ENCODE results near the gene BNC2.

The BNC2 gene

GRCh38 chr9:16616686-16617085 is 253.8 kb downstream of the BNC2 start:
- H3K27ac ChIP-seq (ENCODE audit: low read depth, low read length): no peak overlapping the region
- peaks cover 12% of the 10 kb centered on the region for H3K4me1 ChIP-seq (ENCODE audit: control insufficient read depth, insufficient read depth, low read length)
- no peaks in the 10 kb centered on the region for H3K36me3 ChIP-seq (ENCODE audit: control insufficient read depth, insufficient read depth, low read length)
- H3K4me3 ChIP-seq (ENCODE audit: low read depth, low read length): no peak overlapping the region
- no peaks in the 10 kb centered on the region for H3K9me3 ChIP-seq (ENCODE audit: control insufficient read depth, insufficient read depth, low read depth, low read length)
- no peaks in the 10 kb centered on the region for H3K27me3 ChIP-seq (ENCODE audit: control insufficient read depth, insufficient read depth, low read length)
- H3K9ac ChIP-seq (ENCODE audit: low read length): no peak overlapping the region

GRCh38 chr9:16615451-16615850 is 255.0 kb downstream of the BNC2 start:
- Histone ChIP-seq H3K27me3 (ENCODE audit: control insufficient read depth, insufficient read depth, low read length) (no peaks in the 10 kb centered on the region), H3K9ac (ENCODE audit: low read length) (no peak overlapping the region), H3K4me3 (ENCODE audit: low read depth, low read length) (no peak overlapping the region), H3K4me1 (ENCODE audit: control insufficient read depth, insufficient read depth, low read length) (peaks cover 12% of the 10 kb centered on the region), H3K9me3 (ENCODE audit: control insufficient read depth, insufficient read depth, low read depth, low read length) (no peaks in the 10 kb centered on the region), H3K36me3 (ENCODE audit: control insufficient read depth, insufficient read depth, low read length) (no peaks in the 10 kb centered on the region), H3K27ac (ENCODE audit: low read depth, low read length) (no peak overlapping the region)

GRCh38 chr9:16613605-16614004 is 256.9 kb downstream of the BNC2 start:
- Histone ChIP-seq H3K36me3 (ENCODE audit: control insufficient read depth, insufficient read depth, low read length) (no peaks in the 10 kb centered on the region), H3K9me3 (ENCODE audit: control insufficient read depth, insufficient read depth, low read depth, low read length) (no peaks in the 10 kb centered on the region), H3K9ac (ENCODE audit: low read length) (no peak overlapping the region), H3K4me3 (ENCODE audit: low read depth, low read length) (no peak overlapping the region), H3K4me1 (ENCODE audit: control insufficient read depth, insufficient read depth, low read length) (peaks cover 10% of the 10 kb centered on the region; the same call in 1 of the 2 replicates), H3K27me3 (ENCODE audit: control insufficient read depth, insufficient read depth, low read length) (no peaks in the 10 kb centered on the region), H3K27ac (ENCODE audit: low read depth, low read length) (no peak overlapping the region)

GRCh38 chr9:16613051-16613450 is 257.4 kb downstream of the BNC2 start:
- Histone ChIP-seq H3K27ac (ENCODE audit: low read depth, low read length) (no peak overlapping the region), H3K27me3 (ENCODE audit: control insufficient read depth, insufficient read depth, low read length) (no peaks in the 10 kb centered on the region), H3K9ac (ENCODE audit: low read length) (no peak overlapping the region), H3K9me3 (ENCODE audit: control insufficient read depth, insufficient read depth, low read depth, low read length) (no peaks in the 10 kb centered on the region), H3K4me3 (ENCODE audit: low read depth, low read length) (no peak overlapping the region), H3K4me1 (ENCODE audit: control insufficient read depth, insufficient read depth, low read length) (peaks cover 10% of the 10 kb centered on the region; the same call in 1 of the 2 replicates), H3K36me3 (ENCODE audit: control insufficient read depth, insufficient read depth, low read length) (no peaks in the 10 kb centered on the region)

- H3K9me3 ChIP-seq (ENCODE audit: control insufficient read depth, insufficient read depth, low read depth, low read length): no peaks in the 10 kb centered on the region
- peaks cover 10% of the 10 kb centered on the region; the same call in 1 of the 2 replicates for H3K4me1 ChIP-seq (ENCODE audit: control insufficient read depth, insufficient read depth, low read length)
- H3K27me3 ChIP-seq (ENCODE audit: control insufficient read depth, insufficient read depth, low read length): no peaks in the 10 kb centered on the region
- no peak overlapping the region for H3K4me3 ChIP-seq (ENCODE audit: low read depth, low read length)
- H3K27ac ChIP-seq (ENCODE audit: low read depth, low read length): no peak overlapping the region
- H3K36me3 ChIP-seq (ENCODE audit: control insufficient read depth, insufficient read depth, low read length): no peaks in the 10 kb centered on the region
- no peak overlapping the region for H3K9ac ChIP-seq (ENCODE audit: low read length)
Measured at GRCh38 chr9:16612627-16613026, 257.8 kb downstream of the BNC2 start.

GRCh38 chr9:16611983-16612382 is 258.5 kb downstream of the BNC2 start:
- H3K9me3 ChIP-seq (ENCODE audit: control insufficient read depth, insufficient read depth, low read depth, low read length): no peaks in the 10 kb centered on the region
- no peaks in the 10 kb centered on the region for H3K36me3 ChIP-seq (ENCODE audit: control insufficient read depth, insufficient read depth, low read length)
- no peaks in the 10 kb centered on the region for H3K27me3 ChIP-seq (ENCODE audit: control insufficient read depth, insufficient read depth, low read length)
- H3K4me1 ChIP-seq (ENCODE audit: control insufficient read depth, insufficient read depth, low read length): peaks cover 10% of the 10 kb centered on the region; the same call in 1 of the 2 replicates
- no peak overlapping the region for H3K9ac ChIP-seq (ENCODE audit: low read length)
- H3K27ac ChIP-seq (ENCODE audit: low read depth, low read length): no peak overlapping the region
- no peak overlapping the region for H3K4me3 ChIP-seq (ENCODE audit: low read depth, low read length)

- Histone ChIP-seq H3K27me3 (ENCODE audit: control insufficient read depth, insufficient read depth, low read length) (no peaks in the 10 kb centered on the region), H3K4me1 (ENCODE audit: control insufficient read depth, insufficient read depth, low read length) (peaks cover 10% of the 10 kb centered on the region; the same call in 1 of the 2 replicates), H3K9me3 (ENCODE audit: control insufficient read depth, insufficient read depth, low read depth, low read length) (no peaks in the 10 kb centered on the region), H3K36me3 (ENCODE audit: control insufficient read depth, insufficient read depth, low read length) (no peaks in the 10 kb centered on the region), H3K9ac (ENCODE audit: low read length) (no peak overlapping the region), H3K4me3 (ENCODE audit: low read depth, low read length) (no peak overlapping the region), H3K27ac (ENCODE audit: low read depth, low read length) (no peak overlapping the region)
Measured at GRCh38 chr9:16611001-16611400, 259.5 kb downstream of the BNC2 start.

GRCh38 chr9:16610538-16610937 is 259.9 kb downstream of the BNC2 start:
- Histone ChIP-seq H3K4me1 (ENCODE audit: control insufficient read depth, insufficient read depth, low read length) (peaks cover 10% of the 10 kb centered on the region; the same call in 1 of the 2 replicates), H3K36me3 (ENCODE audit: control insufficient read depth, insufficient read depth, low read length) (no peaks in the 10 kb centered on the region), H3K27ac (ENCODE audit: low read depth, low read length) (no peak overlapping the region), H3K4me3 (ENCODE audit: low read depth, low read length) (no peak overlapping the region), H3K9me3 (ENCODE audit: control insufficient read depth, insufficient read depth, low read depth, low read length) (no peaks in the 10 kb centered on the region), H3K9ac (ENCODE audit: low read length) (no peak overlapping the region), H3K27me3 (ENCODE audit: control insufficient read depth, insufficient read depth, low read length) (no peaks in the 10 kb centered on the region)

- peaks cover 7% of the 10 kb centered on the region; the same call in 1 of the 2 replicates for H3K4me1 ChIP-seq (ENCODE audit: control insufficient read depth, insufficient read depth, low read length)
- H3K27me3 ChIP-seq (ENCODE audit: control insufficient read depth, insufficient read depth, low read length): no peaks in the 10 kb centered on the region
- H3K9me3 ChIP-seq (ENCODE audit: control insufficient read depth, insufficient read depth, low read depth, low read length): no peaks in the 10 kb centered on the region
- no peaks in the 10 kb centered on the region for H3K36me3 ChIP-seq (ENCODE audit: control insufficient read depth, insufficient read depth, low read length)
- no peak overlapping the region for H3K4me3 ChIP-seq (ENCODE audit: low read depth, low read length)
- H3K9ac ChIP-seq (ENCODE audit: low read length): no peak overlapping the region
- no peak overlapping the region for H3K27ac ChIP-seq (ENCODE audit: low read depth, low read length)
Measured at GRCh38 chr9:16608906-16609305, 261.6 kb downstream of the BNC2 start.

- Histone ChIP-seq H3K9ac (ENCODE audit: low read length) (no peak overlapping the region), H3K27ac (ENCODE audit: low read depth, low read length) (no peak overlapping the region), H3K36me3 (ENCODE audit: control insufficient read depth, insufficient read depth, low read length) (no peaks in the 10 kb centered on the region), H3K4me1 (ENCODE audit: control insufficient read depth, insufficient read depth, low read length) (peaks cover 12% of the 10 kb centered on the region; the same call in 1 of the 2 replicates), H3K9me3 (ENCODE audit: control insufficient read depth, insufficient read depth, low read depth, low read length) (no peaks in the 10 kb centered on the region), H3K4me3 (ENCODE audit: low read depth, low read length) (no peak overlapping the region), H3K27me3 (ENCODE audit: control insufficient read depth, insufficient read depth, low read length) (no peaks in the 10 kb centered on the region)
Measured at GRCh38 chr9:16602494-16602893, 268.0 kb downstream of the BNC2 start.

GRCh38 chr9:16601991-16602390 is 268.5 kb downstream of the BNC2 start:
- Histone ChIP-seq H3K27me3 (ENCODE audit: control insufficient read depth, insufficient read depth, low read length) (no peaks in the 10 kb centered on the region), H3K27ac (ENCODE audit: low read depth, low read length) (no peak overlapping the region), H3K9ac (ENCODE audit: low read length) (no peak overlapping the region), H3K9me3 (ENCODE audit: control insufficient read depth, insufficient read depth, low read depth, low read length) (no peaks in the 10 kb centered on the region), H3K4me3 (ENCODE audit: low read depth, low read length) (no peak overlapping the region), H3K36me3 (ENCODE audit: control insufficient read depth, insufficient read depth, low read length) (no peaks in the 10 kb centered on the region), H3K4me1 (ENCODE audit: control insufficient read depth, insufficient read depth, low read length) (peaks cover 12% of the 10 kb centered on the region; the same call in 1 of the 2 replicates)

GRCh38 chr9:16598316-16598715 is 272.2 kb downstream of the BNC2 start:
- H3K9me3 ChIP-seq (ENCODE audit: control insufficient read depth, insufficient read depth, low read depth, low read length): no peaks in the 10 kb centered on the region
- H3K9ac ChIP-seq (ENCODE audit: low read length): no peak overlapping the region
- no peaks in the 10 kb centered on the region for H3K36me3 ChIP-seq (ENCODE audit: control insufficient read depth, insufficient read depth, low read length)
- H3K27me3 ChIP-seq (ENCODE audit: control insufficient read depth, insufficient read depth, low read length): no peaks in the 10 kb centered on the region
- no peak overlapping the region for H3K4me3 ChIP-seq (ENCODE audit: low read depth, low read length)
- H3K4me1 ChIP-seq (ENCODE audit: control insufficient read depth, insufficient read depth, low read length): peaks cover 22% of the 10 kb centered on the region; the same call in 1 of the 2 replicates
- H3K27ac ChIP-seq (ENCODE audit: low read depth, low read length): no peak overlapping the region
